Lower leg skin (tissue), 4 donors: ENCODE results near the gene SLC48A1. TPM values are rescaled to one million over a fixed set of nuclear protein-coding genes. Genes with fewer than 3 reads are reported as not detected.

ENCODE experiments used
- DNase-seq, 2 donors: peaks; one replicate each; pipeline ENCODE4 v3.0.0-alpha.2; 2019; ENCODE audit warnings: low spot score in 2 of 2
- H3K4me3 ChIP-seq: fragments of 200-600 bp; sonication (generic); 2 replicates; pipeline ENCODE4 v1.5.1; 2017; ENCODE audit warnings: mild to moderate bottlenecking, low read depth; ENCODE audit not compliant: poor library complexity, severe bottlenecking
- CTCF ChIP-seq, 3 donors: fragments of 450-650 bp; IDR thresholded peaks; one replicate each; pipeline ENCODE4 v1.5.1; 2016; ENCODE audit warnings: antibody characterized with exemption in 3 of 3, mild to moderate bottlenecking in 3 of 3, moderate library complexity in 2 of 3
- POLR2A ChIP-seq, 2 donors: fragments of 450-650 bp; IDR thresholded peaks; one replicate each; pipeline ENCODE4 v1.6.1; 2016 to 2017; ENCODE audit warnings: antibody characterized with exemption in 2 of 2, mild to moderate bottlenecking in 1 of 2, moderate library complexity in 1 of 2
- WGBS, 2 donors: methylation state at CpG; one replicate each; pipeline ENCODE4 v1.1.5; 2018; 5-methylcytosine and 5-hydroxymethylcytosine counted together
- intact Hi-C: fragments of 100-400 bp; cut with DNase I; formaldehyde crosslinking; loops from one replicate; pipeline ENCODE4 v1.15.0; 2023; ENCODE audit warnings: low total_unique reads
- total RNA-seq, 4 donors: library from RNA; depleted of rRNA; stranded (reverse); fragments of >200 nt; gene quantifications; one replicate each; pipeline ENCODE4 v1.1.0, GENCODE V29; 2016

The SLC48A1 gene
- total RNA-seq, 4 donors from 2014 or later = 28.2 to 51.7 (median 48.6) TPM

GRCh38 chr12:47736216-47736615 lies 36.8 kb upstream of the SLC48A1 start:
- no peak for TF ChIP-seq POLR2A (IDR thresholded peaks at IDR 0.05)
- no peak for TF ChIP-seq CTCF (IDR thresholded peaks at IDR 0.05)
- WGBS, 2 donors = 28 to 36% methylated on average over 4 of the region's 4 CpGs
- intact Hi-C loops = no loop called here
- DNase-seq = no peak
- no peak overlapping the region for H3K4me3 ChIP-seq

- no peak overlapping the region for H3K4me3 ChIP-seq
- intact Hi-C loops = no loop called here
- 45 to 46% methylated on average over 16 to 17 of the region's 19 CpGs for WGBS, 2 donors
- peak; percentile 66 to 92 for DNase-seq
- TF ChIP-seq POLR2A (IDR thresholded peaks at IDR 0.05) (no peak), CTCF (IDR thresholded peaks at IDR 0.05) (no peak)
These were observed 36.0 kb upstream of the SLC48A1 start for GRCh38 chr12:47736877-47737676.

- H3K4me3 ChIP-seq = no peak overlapping the region
- WGBS, 2 donors = 82 to 88% methylated on average over 16 to 17 of the region's 17 CpGs
- DNase-seq = no peak
- TF ChIP-seq CTCF (IDR thresholded peaks at IDR 0.05) (no peak), POLR2A (IDR thresholded peaks at IDR 0.05) (no peak)
- intact Hi-C loops = no loop called here
These were observed 35.0 kb upstream of the SLC48A1 start for GRCh38 chr12:47737936-47738594.

- no peak for DNase-seq
- H3K4me3 ChIP-seq = no peak overlapping the region
- intact Hi-C loops = no loop called here
- TF ChIP-seq POLR2A (IDR thresholded peaks at IDR 0.05) (no peak), CTCF (IDR thresholded peaks at IDR 0.05) (no peak)
- 87 to 97% methylated on average over 3 of the region's 3 CpGs for WGBS, 2 donors
These were observed 33.7 kb upstream of the SLC48A1 start for GRCh38 chr12:47739297-47739696.

- DNase-seq = no peak
- intact Hi-C loops = loop anchor here (5.0 kb wide), 1 partner anchor 97 kb away; no protein-coding TSS in a partner anchor
- TF ChIP-seq CTCF (IDR thresholded peaks at IDR 0.05) (no peak), POLR2A (IDR thresholded peaks at IDR 0.05) (no peak)
- no peak overlapping the region for H3K4me3 ChIP-seq
- WGBS, 2 donors = 36 to 52% methylated on average over 12 of the region's 12 CpGs
These were observed 33.1 kb upstream of the SLC48A1 start for GRCh38 chr12:47739979-47740378.
